Effector memory CD4-positive, alpha-beta T cell (primary cell): Measurements from ENCODE around the gene MAN2B1.
A peak's percentile ranks its signal among the peaks of the same experiment; 100 is the strongest.

Experiments
- DNase-seq, 3 donors: peaks; one replicate each; pipeline ENCODE4 v3.0.0-alpha.2; 2020
- H3K27ac ChIP-seq: 2 replicates; pipeline ENCODE4 v1.7.0; 2013; ENCODE audit warnings: mild to moderate bottlenecking, low read length, moderate library complexity; ENCODE audit not compliant: insufficient read depth, poor library complexity, severe bottlenecking
- H3K27me3 ChIP-seq: replicated peaks from 2 replicates; pipeline ENCODE4 v1.7.0; 2013; ENCODE audit warnings: mild to moderate bottlenecking, low read length; ENCODE audit not compliant: insufficient read depth, control insufficient read depth, poor library complexity, severe bottlenecking
- H3K36me3 ChIP-seq: 2 replicates; pipeline ENCODE4 v1.7.0; 2013; ENCODE audit warnings: mild to moderate bottlenecking, low read length, moderate library complexity; ENCODE audit not compliant: control insufficient read depth, insufficient read depth
- H3K4me1 ChIP-seq: 2 replicates; pipeline ENCODE4 v1.7.0; 2013; ENCODE audit warnings: low read length, mild to moderate bottlenecking; ENCODE audit not compliant: control insufficient read depth, insufficient read depth, poor library complexity, severe bottlenecking
- H3K4me3 ChIP-seq: 2 replicates; pipeline ENCODE4 v1.7.0; 2013; ENCODE audit warnings: low read length, low read depth, mild to moderate bottlenecking; ENCODE audit not compliant: insufficient read depth, poor library complexity, severe bottlenecking
- H3K9me3 ChIP-seq: 2 replicates; pipeline ENCODE4 v1.7.0; 2013; ENCODE audit warnings: mild to moderate bottlenecking, low read length, moderate library complexity; ENCODE audit not compliant: control insufficient read depth

The MAN2B1 gene

DNA sequence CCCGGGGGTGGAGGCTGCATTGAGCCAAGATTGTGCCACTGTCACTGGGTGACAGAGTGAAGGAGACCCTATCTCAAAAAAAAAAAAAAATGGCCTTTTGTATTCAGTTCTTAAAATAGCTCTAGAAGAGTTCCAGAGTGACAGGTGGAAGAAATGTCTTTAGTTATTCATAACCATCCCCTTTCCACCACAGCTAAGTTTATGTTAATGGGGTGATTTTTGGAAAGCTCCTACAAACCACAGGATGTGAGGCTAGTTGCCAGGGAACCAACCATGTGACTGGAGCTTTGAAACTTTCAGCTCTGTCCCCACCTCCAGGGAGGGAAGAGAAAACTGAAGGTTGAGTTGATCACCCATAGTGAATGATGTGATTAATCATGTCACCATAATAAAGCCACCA lies 62.8 kb downstream of the MAN2B1 start:
- Histone ChIP-seq H3K36me3 (no peaks in the 10 kb centered on the region), H3K27me3 (no peaks in the 10 kb centered on the region), H3K4me1 (peaks cover 5% of the 10 kb centered on the region), H3K4me3 (no peak overlapping the region), H3K27ac (no peak overlapping the region), H3K9me3 (no peaks in the 10 kb centered on the region)
- DNase-seq, result peak in 1 of 3 donors; percentile 27

- no peaks in the 10 kb centered on the region for H3K4me1 ChIP-seq
These were observed 68.9 kb downstream of the MAN2B1 start for GRCh38 chr19:12597594-12597993.

GRCh38 chr19:12596927-12597548 lies 69.5 kb downstream of the MAN2B1 start:
- no peak for DNase-seq
- Histone ChIP-seq H3K27ac (no peak overlapping the region), H3K27me3 (no peaks in the 10 kb centered on the region), H3K9me3 (no peaks in the 10 kb centered on the region), H3K4me1 (no peaks in the 10 kb centered on the region), H3K4me3 (no peak overlapping the region), H3K36me3 (no peaks in the 10 kb centered on the region)

More at GRCh38 chr19:12597594-12597993, 68.9 kb downstream of the MAN2B1 start:
- Histone ChIP-seq H3K36me3 (no peaks in the 10 kb centered on the region), H3K27me3 (no peaks in the 10 kb centered on the region), H3K27ac (no peak overlapping the region), H3K9me3 (no peaks in the 10 kb centered on the region), H3K4me3 (no peak overlapping the region)
- no peak for DNase-seq
